Measurements from ENCODE around the gene PKM. TPM values are rescaled to one million over a fixed set of nuclear protein-coding genes. Genes with fewer than 3 reads are reported as not detected.

The PKM gene
- total RNA-seq, 1 donor from 2014 or later = 780 TPM

- no peak for DNase-seq (ENCODE audit: low spot score)
These were observed 4.3 kb upstream of the PKM start for GRCh38 chr15:72235298-72235697.

GRCh38 chr15:72233769-72234168, 2.8 kb upstream of the PKM start:
- no peak for DNase-seq (ENCODE audit: low spot score)

GRCh38 chr15:72231833-72232478, 966 bp upstream of the PKM start:
- peak; percentile 40 for DNase-seq (ENCODE audit: low spot score)

GRCh38 chr15:72230197-72231065, 559 bp downstream of the PKM start:
- DNase-seq (ENCODE audit: low spot score) = peak; percentile 90

GRCh38 chr15:72229947-72230196, 1.1 kb downstream of the PKM start:
- DNase-seq (ENCODE audit: low spot score) = no peak

- DNase-seq (ENCODE audit: low spot score) = no peak
These were observed 1.7 kb downstream of the PKM start for GRCh38 chr15:72229076-72229946.

GRCh38 chr15:72227720-72228119, 3.3 kb downstream of the PKM start:
- no peak for DNase-seq (ENCODE audit: low spot score)

- DNase-seq (ENCODE audit: low spot score) = no peak
These were observed 3.8 kb downstream of the PKM start for GRCh38 chr15:72227192-72227586.

GRCh38 chr15:72223278-72223677, 7.7 kb downstream of the PKM start:
- no peak for DNase-seq (ENCODE audit: low spot score)

GRCh38 chr15:72222393-72222792, 8.6 kb downstream of the PKM start:
- peak; percentile 59 for DNase-seq (ENCODE audit: low spot score)

- DNase-seq (ENCODE audit: low spot score) = no peak
These were observed 10.3 kb downstream of the PKM start for GRCh38 chr15:72220687-72221086.

GRCh38 chr15:72217216-72217615, 13.8 kb downstream of the PKM start:
- DNase-seq (ENCODE audit: low spot score) = no peak

- DNase-seq (ENCODE audit: low spot score) = no peak
These were observed 14.9 kb downstream of the PKM start for GRCh38 chr15:72216079-72216478.

- DNase-seq (ENCODE audit: low spot score) = no peak
These were observed 23.4 kb downstream of the PKM start for GRCh38 chr15:72207558-72208085.

- DNase-seq (ENCODE audit: low spot score) = no peak
These were observed 24.4 kb downstream of the PKM start for GRCh38 chr15:72206677-72207000.

- DNase-seq (ENCODE audit: low spot score) = no peak
These were observed 24.9 kb downstream of the PKM start for GRCh38 chr15:72205896-72206676.

- no peak for DNase-seq (ENCODE audit: low spot score)
These were observed 25.7 kb downstream of the PKM start for GRCh38 chr15:72205273-72205672.

GRCh38 chr15:72203507-72203837, 27.5 kb downstream of the PKM start:
- peak; percentile 70 for DNase-seq (ENCODE audit: low spot score)

- DNase-seq (ENCODE audit: low spot score) = no peak
These were observed 28.0 kb downstream of the PKM start for GRCh38 chr15:72202801-72203506.

GRCh38 chr15:72202302-72202701, 28.7 kb downstream of the PKM start:
- DNase-seq (ENCODE audit: low spot score) = no peak

- DNase-seq (ENCODE audit: low spot score) = no peak
These were observed 29.5 kb downstream of the PKM start for GRCh38 chr15:72201391-72201921.

Measured in mucosa of gallbladder (tissue), 1 donor.